Right ventricle myocardium inferior (tissue), 1 donor: Measurements from ENCODE around the gene CRY1. TPM values are rescaled to one million over a fixed set of nuclear protein-coding genes. Genes with fewer than 3 reads are reported as not detected.
"Not testable (repeated sequence)": the region's sequence is repeated elsewhere in the genome, so short reads cannot be mapped to it uniquely, and the experiment has no call there.

Source experiments
- ATAC-seq: fragments of 200-7000 bp; cut with Tn5 transposase; one replicate; pipeline ENCODE4 v1.9.1; 2020; ENCODE audit warnings: mild to moderate bottlenecking, moderate library complexity
- DNase-seq: peaks from one replicate; pipeline ENCODE4 v3.0.0; 2021; ENCODE audit errors: missing footprints
- intact Hi-C: fragments of 100-400 bp; cut with DNase I; formaldehyde crosslinking; loops from one replicate; pipeline ENCODE4 v1.11.0; 2022
- total RNA-seq: library from RNA; stranded (reverse); fragmentation: NEBNext Ultra II Directional; extraction: Animal tissue kit (Norgen Biotek cat#: 25700); gene quantifications from one replicate; pipeline ENCODE4 v1.2.1, GENCODE V29; 2021
- donor health status: DM: no; HTN: yes; CAD: no; lungs with severe emphysema.

Gene CRY1
- total RNA-seq, 1 donor from 2014 or later: 7.4 TPM

DNA sequence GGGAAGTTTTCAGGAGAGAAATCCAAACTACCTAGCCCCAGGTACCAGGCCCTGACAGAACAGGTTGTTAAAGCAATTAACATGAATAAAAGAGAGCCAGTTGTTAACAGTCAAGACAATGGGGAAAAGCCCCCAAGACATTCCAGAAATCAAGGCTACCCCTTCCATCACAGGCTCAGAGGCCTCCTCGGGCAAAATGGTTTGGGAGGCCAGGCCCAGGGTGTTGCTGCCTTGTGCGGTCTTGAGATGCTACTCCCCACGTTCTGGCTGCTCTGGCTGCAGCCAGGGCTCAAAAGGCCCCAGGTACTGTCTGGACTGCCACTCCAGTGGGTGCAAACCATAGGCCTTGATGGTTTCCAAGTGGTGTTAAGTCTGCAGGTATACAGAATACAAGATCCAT, 7.0 kb downstream of the CRY1 start:
- ATAC-seq (no peak), DNase-seq (no peak)
- intact Hi-C loops: no loop called here

GRCh38 chr12:107081778-107082177, 11.6 kb downstream of the CRY1 start:
- no peak for ATAC-seq
- intact Hi-C loops: no loop called here
- DNase-seq: no peak

GRCh38 chr12:107080299-107080698, 13.1 kb downstream of the CRY1 start:
- DNase-seq: no peak
- ATAC-seq: no peak
- intact Hi-C loops: no loop called here

- DNase-seq: no peak
- no peak for ATAC-seq
- intact Hi-C loops: no loop called here
Measured at GRCh38 chr12:107079172-107080011, 14.0 kb downstream of the CRY1 start.

DNA sequence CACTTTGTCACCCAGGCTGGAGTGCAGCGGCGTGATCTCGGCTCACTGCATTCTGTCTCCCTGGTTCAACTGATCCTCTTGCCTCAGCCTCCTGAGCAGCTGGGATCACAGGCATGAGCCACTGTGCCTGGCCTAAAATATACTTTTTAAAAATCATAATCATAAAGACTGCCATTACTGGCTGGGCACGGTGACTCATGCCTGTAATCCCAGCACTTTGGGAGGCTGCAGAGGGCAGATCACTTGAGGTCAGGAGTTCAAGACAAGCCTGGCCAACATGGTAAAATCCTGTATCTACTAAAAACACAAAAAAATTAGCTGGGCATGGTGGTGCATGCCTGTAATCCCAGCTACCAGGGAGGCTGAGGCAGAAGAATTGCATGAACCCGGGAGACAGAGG, 20.1 kb downstream of the CRY1 start:
- intact Hi-C loops: not testable (repeated sequence)

GRCh38 chr12:107066691-107067090, 26.7 kb downstream of the CRY1 start:
- DNase-seq: no peak

More for the DNA sequence above, 20.1 kb downstream of the CRY1 start:
- ATAC-seq, DNase-seq: not testable (repeated sequence)

GRCh38 chr12:107064687-107065086, 28.7 kb downstream of the CRY1 start:
- DNase-seq (no peak), ATAC-seq (no peak)
- intact Hi-C loops: no loop called here

More at GRCh38 chr12:107066691-107067090, 26.7 kb downstream of the CRY1 start:
- intact Hi-C loops: no loop called here
- no peak for ATAC-seq

- no peak for DNase-seq
- ATAC-seq: no peak
- intact Hi-C loops: no loop called here
Measured at GRCh38 chr12:107064243-107064642, 29.1 kb downstream of the CRY1 start.

GRCh38 chr12:107058190-107058589, 35.2 kb downstream of the CRY1 start:
- ATAC-seq (peak; percentile 44), DNase-seq (no peak)
- intact Hi-C loops: no loop called here

- ATAC-seq (no peak), DNase-seq (no peak)
- intact Hi-C loops: no loop called here
Measured at GRCh38 chr12:107057071-107057834, 36.1 kb downstream of the CRY1 start.

DNA sequence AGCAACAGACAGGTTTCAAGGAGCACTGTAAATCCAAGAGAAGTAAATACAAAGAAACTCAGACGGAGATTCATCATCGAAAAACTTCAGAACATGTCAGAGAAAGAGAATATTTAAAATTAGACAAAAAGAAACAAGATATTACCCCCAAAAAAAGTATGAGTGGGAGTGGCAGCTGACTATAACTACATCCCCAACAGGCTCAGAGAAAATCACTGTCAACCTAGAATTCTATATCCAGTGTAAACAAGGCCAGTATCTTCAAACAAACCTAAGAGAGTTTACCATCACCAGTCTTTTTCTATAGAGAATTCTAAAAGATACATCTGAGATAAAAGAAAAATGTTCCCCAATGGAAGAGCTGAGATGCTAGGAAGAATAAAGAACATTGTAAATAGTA, 39.6 kb downstream of the CRY1 start:
- DNase-seq (no peak), ATAC-seq (no peak)
- intact Hi-C loops: no loop called here

GRCh38 chr12:107045186-107045585, 48.2 kb downstream of the CRY1 start:
- DNase-seq: no peak
- intact Hi-C loops: no loop called here
- ATAC-seq: no peak

- DNase-seq: no peak
- ATAC-seq: no peak
- intact Hi-C loops: no loop called here
Measured at GRCh38 chr12:107042801-107043200, 50.5 kb downstream of the CRY1 start.

GRCh38 chr12:107035733-107036132, 57.6 kb downstream of the CRY1 start:
- DNase-seq (no peak), ATAC-seq (no peak)
- intact Hi-C loops: no loop called here

GRCh38 chr12:107033758-107034739, 59.3 kb downstream of the CRY1 start:
- DNase-seq (no peak), ATAC-seq (no peak)
- intact Hi-C loops: no loop called here

- intact Hi-C loops: no loop called here
- ATAC-seq: no peak
- no peak for DNase-seq
Measured at GRCh38 chr12:107032266-107032665, 61.1 kb downstream of the CRY1 start.

DNA sequence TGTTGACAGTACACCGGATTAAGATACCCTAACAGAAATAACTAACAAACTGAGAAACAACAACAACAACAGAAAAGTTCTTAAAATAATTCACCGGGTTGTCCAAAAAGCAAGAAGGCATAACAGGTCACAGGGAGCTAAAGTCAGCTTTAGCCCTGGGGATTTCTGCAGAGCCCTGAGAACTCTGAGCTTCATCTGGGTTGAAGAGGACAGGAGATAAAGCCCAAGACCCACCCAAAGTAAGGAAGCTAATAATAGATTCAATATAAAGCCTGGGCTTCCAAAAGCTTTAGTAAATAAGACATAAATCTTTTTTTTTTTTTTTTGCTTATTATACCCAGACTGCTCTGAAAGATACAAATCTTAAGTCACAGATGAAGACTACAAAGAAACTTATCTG, 62.3 kb downstream of the CRY1 start:
- ATAC-seq (no peak), DNase-seq (no peak)
- intact Hi-C loops: loop anchor here (2.0 kb wide), 1 partner anchor 74 kb away; no protein-coding TSS in a partner anchor

GRCh38 chr12:107029081-107029480, 64.3 kb downstream of the CRY1 start:
- ATAC-seq (no peak), DNase-seq (no peak)
- intact Hi-C loops: loop anchor here (5.0 kb wide), 1 partner anchor 63 kb away; the partner anchor contains the start of gene CRY1

- ATAC-seq (peak; percentile 95), DNase-seq (no peak)
- intact Hi-C loops: loop anchor here (5.0 kb wide), 1 partner anchor 65 kb away; the partner anchor contains the start of gene CRY1
Measured at GRCh38 chr12:107027636-107028053, 65.7 kb downstream of the CRY1 start.
